NCI-H1417 treated with DMSO at 0.1 percent for 48 hours (cell line): ENCODE results near the gene SORBS1.

Source experiments
- DNase-seq: peaks from one replicate; lab custom pipeline; 2025; lab: John Stamatoyannopoulos, UW

SORBS1 gene

GRCh38 chr10:95289921-95290421, 271.2 kb downstream of the SORBS1 start:
- DNase-seq, result no peak

- peak; percentile 9 for DNase-seq
Observed at GRCh38 chr10:95289003-95289920, 271.9 kb downstream of the SORBS1 start.

GRCh38 chr10:95288303-95288702, 272.9 kb downstream of the SORBS1 start:
- DNase-seq, result no peak

GRCh38 chr10:95287281-95287680, 273.9 kb downstream of the SORBS1 start:
- no peak for DNase-seq

- no peak for DNase-seq
Observed at GRCh38 chr10:95286707-95287106, 274.5 kb downstream of the SORBS1 start.

GRCh38 chr10:95285556-95285955, 275.6 kb downstream of the SORBS1 start:
- DNase-seq, result no peak

GRCh38 chr10:95284807-95285206, 276.4 kb downstream of the SORBS1 start:
- no peak for DNase-seq

GRCh38 chr10:95282107-95282506, 279.1 kb downstream of the SORBS1 start:
- no peak for DNase-seq

GRCh38 chr10:95281206-95281605, 280.0 kb downstream of the SORBS1 start:
- no peak for DNase-seq

GRCh38 chr10:95280637-95281036, 280.5 kb downstream of the SORBS1 start:
- DNase-seq, result no peak

- no peak for DNase-seq
Observed at GRCh38 chr10:95279042-95279820, 281.9 kb downstream of the SORBS1 start.

GRCh38 chr10:95278061-95278988, 282.8 kb downstream of the SORBS1 start:
- no peak for DNase-seq

- DNase-seq, result no peak
Observed at GRCh38 chr10:95277614-95278013, 283.6 kb downstream of the SORBS1 start.

GRCh38 chr10:95277201-95277570, 284.0 kb downstream of the SORBS1 start:
- no peak for DNase-seq

- DNase-seq, result no peak
Observed at GRCh38 chr10:95276367-95277200, 284.6 kb downstream of the SORBS1 start.

GRCh38 chr10:95275726-95276366, 285.3 kb downstream of the SORBS1 start:
- no peak for DNase-seq

GRCh38 chr10:95273393-95274312, 287.5 kb downstream of the SORBS1 start:
- DNase-seq, result no peak

- DNase-seq, result no peak
Observed at GRCh38 chr10:95268438-95268837, 292.7 kb downstream of the SORBS1 start.

GRCh38 chr10:95267251-95267650, 293.9 kb downstream of the SORBS1 start:
- no peak for DNase-seq
